ENCODE measurements around the gene WARS2. TPM values are rescaled to one million over a fixed set of nuclear protein-coding genes. Genes with fewer than 3 reads are reported as not detected.

Gene WARS2
- total and polyA plus RNA-seq, 2 of the 8 experiments (the other 6 are each of a cell fraction or from before 2014, with no cell fraction given), result 4.3 to 12.9 TPM

GRCh38 chr1:118998171-118998570 is 142.3 kb downstream of the WARS2 start:
- no peaks in the 10 kb centered on the region for H3K36me3 ChIP-seq (ENCODE audit: control insufficient read depth in 2 of 4, insufficient read depth in 4 of 4, low read length in 3 of 4)
- ChIA-PET CTCF (ENCODE audit: partially characterized antibody) (interaction anchor here (1.3 to 2.6 kb wide), 3 partner anchors 8 to 13 kb away, joined by 3 to 8 read pairs (median 3); no protein-coding TSS in a partner anchor), POLR2A (ENCODE audit: partially characterized antibody) (interaction anchor here (0.8 to 1.4 kb wide), 2 partner anchors 9 to 14 kb away, joined by 5 read pairs; no protein-coding TSS in a partner anchor)
- H2AK5ac ChIP-seq (ENCODE audit: low read depth, low read length), result no peak overlapping the region
- no peak overlapping the region for H3K27ac ChIP-seq (ENCODE audit: low read depth, low read length)
- H3K4me2 ChIP-seq (ENCODE audit: insufficient read depth in 1 of 2, low read depth in 2 of 2, low read length in 2 of 2), result peak overlapping the region in 1 of 2 experiments; percentile 85; a peak in 1 of 4 replicates
- H3K18ac ChIP-seq (ENCODE audit: extremely low read depth, low read length), result no peak overlapping the region
- H2BK15ac ChIP-seq (ENCODE audit: low read length), result no peak overlapping the region
- no peak overlapping the region for H2BK120ac ChIP-seq (replicated peaks; ENCODE audit: low read depth, low read length)
- no peak overlapping the region for H2BK12ac ChIP-seq (ENCODE audit: low read depth, low read length)
- no peak overlapping the region for H3K4me3 ChIP-seq (ENCODE audit: extremely low read depth in 1 of 4, insufficient read depth in 2 of 4, low read depth in 3 of 4, low read length in 4 of 4)
- H4K8ac ChIP-seq (ENCODE audit: extremely low read depth, insufficient read depth, low read length), result no peak overlapping the region
- H2AFZ ChIP-seq (ENCODE audit: low read length), result no peak overlapping the region
- 64% methylated on average over 2 of the region's 2 CpGs; no CpG with 5 or more reads in 1 of the 2 experiments for WGBS, 2 experiments (ENCODE audit: extremely low coverage in 1 of 2, insufficient coverage in 1 of 2, insufficient read length in 1 of 2, insufficient replicate concordance in 2 of 2, low coverage in 1 of 2, low lambda C conversion rate in 2 of 2, missing lambda C conversion rate in 1 of 2)
- no peak overlapping the region for H3K9ac ChIP-seq (replicated peaks in 1 of 4; ENCODE audit: extremely low read depth in 1 of 4, low read depth in 3 of 4, low read length in 3 of 4)
- TF ChIP-seq PHF8 (conservative IDR thresholded peaks at IDR 0.05; ENCODE audit: low read depth, low read length) (no peak), SUZ12 (IDR thresholded peaks at IDR 0.05; ENCODE audit: low read length) (0 out of 2 replicates have a peak, but pooled peaks have one; percentile 17)
- no peak overlapping the region for H3K14ac ChIP-seq (ENCODE audit: insufficient read length)
- H2BK5ac ChIP-seq (ENCODE audit: low read depth, low read length), result no peak overlapping the region
- H3K79me1 ChIP-seq (ENCODE audit: low read depth, low read length), result no peaks in the 10 kb centered on the region
- H3K79me2 ChIP-seq (ENCODE audit: control insufficient read depth in 1 of 2, insufficient read depth in 2 of 2, low read length in 2 of 2), result no peaks in the 10 kb centered on the region
- H3K56ac ChIP-seq (replicated peaks; ENCODE audit: insufficient read length, low read depth, low read length), result no peak overlapping the region
- H3K4ac ChIP-seq (replicated peaks; ENCODE audit: insufficient read length, low read depth, low read length), result no peak overlapping the region
- H2BK20ac ChIP-seq (ENCODE audit: low read length), result no peak overlapping the region
- H4K91ac ChIP-seq (replicated peaks; ENCODE audit: insufficient read length, low read length), result no peak overlapping the region
- FAIRE-seq, result no peak
- no peak overlapping the region for H4K5ac ChIP-seq (ENCODE audit: insufficient read length, low read depth, low read length)
- H3K23ac ChIP-seq (ENCODE audit: insufficient read length), result no peak overlapping the region
- H3K27me3 ChIP-seq (replicated peaks in 1 of 4; ENCODE audit: control insufficient read depth in 3 of 4, extremely low read depth in 1 of 4, insufficient read depth in 3 of 4, low read length in 3 of 4), result peaks cover 100% of the 10 kb centered on the region in 4 experiments
- H4K20me1 ChIP-seq (replicated peaks in 1 of 2; ENCODE audit: control insufficient read depth in 1 of 2, insufficient read depth in 2 of 2, low read length in 2 of 2), result peaks cover 7 to 28% of the 10 kb centered on the region in 2 experiments
- H3K9me3 ChIP-seq (ENCODE audit: insufficient read depth in 2 of 2, low read depth in 1 of 2, low read length in 1 of 2), result no peaks in the 10 kb centered on the region
- no peaks in the 10 kb centered on the region; the same call in 1 of the 2 replicates for H3K23me2 ChIP-seq (ENCODE audit: low read depth, low read length)
- no peak for DNase-seq (ENCODE audit: low read depth in 1 of 2, low spot score in 2 of 2)
- peaks cover 10 to 33% (median 12%) of the 10 kb centered on the region in 4 experiments for H3K4me1 ChIP-seq (replicated peaks in 1 of 4; ENCODE audit: control insufficient read depth in 3 of 4, insufficient read depth in 4 of 4, low read length in 3 of 4)

Measured in H1 (cell line).